ENCODE results near the gene SLC26A9. TPM values are rescaled to one million over a fixed set of nuclear protein-coding genes. Genes with fewer than 3 reads are reported as not detected.

Gene SLC26A9
- total RNA-seq, 1 donor from 2014 or later: not detected

- ATAC-seq (ENCODE audit: low read depth) (peak; percentile 93), DNase-seq (peak; percentile 39)
- Mint-ChIP-seq H3K27ac (no peak overlapping the region), H3K4me1 (peaks cover 2% of the 10 kb centered on the region), H3K36me3 (ENCODE audit: low read depth) (no peaks in the 10 kb centered on the region), H3K27me3 (no peaks in the 10 kb centered on the region), H3K9me3 (no peaks in the 10 kb centered on the region), H3K4me3 (no peak overlapping the region)
- no peak for TF ChIP-seq CTCF (IDR thresholded peaks at IDR 0.05)
- intact Hi-C loops (cut with micrococcal nuclease): loop anchor here (1.0 kb wide), 2 partner anchors 46 to 122 kb away; no protein-coding TSS in a partner anchor
- CTCF ChIA-PET: interaction anchor here (0.7 to 6.7 kb wide), 19 partner anchors 9 to 485 kb away, joined by 3 to 154 read pairs (median 3); partner anchors contain the start of gene AVPR1B
- POLR2A ChIA-PET: interaction anchor here (0.5 to 1.8 kb wide), 6 partner anchors 46 to 244 kb away, joined by 3 to 10 read pairs (median 4); no protein-coding TSS in a partner anchor
Observed at GRCh38 chr1:205983925-205984725, 40.9 kb upstream of the SLC26A9 start.

- POLR2A ChIA-PET: no interaction called here
- intact Hi-C loops (cut with micrococcal nuclease): no loop called here
- no peak overlapping the region for H3K27ac Mint-ChIP-seq
Observed at GRCh38 chr1:205981257-205981656, 38.0 kb upstream of the SLC26A9 start.

GRCh38 chr1:205980237-205980870 is 37.1 kb upstream of the SLC26A9 start:
- TF ChIP-seq CTCF (IDR thresholded peaks at IDR 0.05): no peak
- no peaks in the 10 kb centered on the region for H3K9me3 Mint-ChIP-seq
- H3K27me3 Mint-ChIP-seq: peaks cover 2% of the 10 kb centered on the region
- intact Hi-C loops (cut with micrococcal nuclease): no loop called here
- DNase-seq (no peak), ATAC-seq (ENCODE audit: low read depth) (no peak)
- no peak overlapping the region for H3K27ac Mint-ChIP-seq
- H3K36me3 Mint-ChIP-seq (ENCODE audit: low read depth): no peaks in the 10 kb centered on the region
- no peak overlapping the region for H3K4me3 Mint-ChIP-seq
- POLR2A ChIA-PET: no interaction called here
- peaks cover 2% of the 10 kb centered on the region for H3K4me1 Mint-ChIP-seq
- CTCF ChIA-PET: interaction anchor here (1.0 to 5.2 kb wide), 3 partner anchors 61 to 322 kb away, joined by 4 to 255 read pairs (median 160); no protein-coding TSS in a partner anchor

More at GRCh38 chr1:205981257-205981656, 38.0 kb upstream of the SLC26A9 start:
- Mint-ChIP-seq H3K36me3 (ENCODE audit: low read depth) (no peaks in the 10 kb centered on the region), H3K4me1 (peaks cover 2% of the 10 kb centered on the region), H3K27me3 (peaks cover 2% of the 10 kb centered on the region), H3K9me3 (no peaks in the 10 kb centered on the region), H3K4me3 (no peak overlapping the region)
- CTCF ChIA-PET: interaction anchor here (1.0 to 6.7 kb wide), 5 partner anchors 49 to 322 kb away, joined by 4 to 255 read pairs (median 60); no protein-coding TSS in a partner anchor
- no peak for ATAC-seq (ENCODE audit: low read depth)
- no peak for DNase-seq
- no peak for TF ChIP-seq CTCF (IDR thresholded peaks at IDR 0.05)

GRCh38 chr1:205979301-205979700 is 36.0 kb upstream of the SLC26A9 start:
- intact Hi-C loops (cut with micrococcal nuclease): no loop called here
- no peak overlapping the region for H3K27ac Mint-ChIP-seq
- H3K4me1 Mint-ChIP-seq: peaks cover 2% of the 10 kb centered on the region
- no peak overlapping the region for H3K4me3 Mint-ChIP-seq
- ChIA-PET CTCF (interaction anchor here (0.7 to 5.2 kb wide), 5 partner anchors 19 to 320 kb away, joined by 3 to 255 read pairs (median 44); no protein-coding TSS in a partner anchor), POLR2A (interaction anchor here (3.1 kb wide), 1 partner anchor 187 kb away, joined by 23 read pairs; no protein-coding TSS in a partner anchor)
- no peak for TF ChIP-seq CTCF (IDR thresholded peaks at IDR 0.05)
- no peaks in the 10 kb centered on the region for H3K36me3 Mint-ChIP-seq (ENCODE audit: low read depth)
- DNase-seq: no peak
- H3K27me3 Mint-ChIP-seq: peaks cover 2% of the 10 kb centered on the region
- no peaks in the 10 kb centered on the region for H3K9me3 Mint-ChIP-seq
- ATAC-seq (ENCODE audit: low read depth): no peak
